Stimulated activated CD4-positive, alpha-beta T cell treated with anti-CD3 and anti-CD28 coated beads, Interleukin-12 subunit alpha, Interleukin-12 subunit beta, amount 100 ng/mL, for 24 hours (primary cell): ENCODE results near the gene DIP2B.

Source experiments
- DNase-seq, 2 experiments: peaks; one replicate each; pipeline ENCODE4 v3.0.0-alpha.2; 2020; ENCODE audit warnings: low read depth in 2 of 2

The DIP2B gene

GRCh38 chr12:50636505-50636904, 131.7 kb downstream of the DIP2B start:
- no peak for DNase-seq

- DNase-seq, result no peak
Measured at GRCh38 chr12:50637870-50638481, 133.2 kb downstream of the DIP2B start.

GRCh38 chr12:50638482-50638880, 133.7 kb downstream of the DIP2B start:
- DNase-seq, result no peak

- DNase-seq, result no peak
Measured at GRCh38 chr12:50639721-50640120, 134.9 kb downstream of the DIP2B start.

- DNase-seq, result no peak
Measured at GRCh38 chr12:50640321-50640939, 135.6 kb downstream of the DIP2B start.

- DNase-seq, result no peak
Measured at GRCh38 chr12:50641566-50641965, 136.8 kb downstream of the DIP2B start.

- no peak for DNase-seq
Measured at GRCh38 chr12:50642035-50642451, 137.3 kb downstream of the DIP2B start.

- no peak for DNase-seq
Measured at GRCh38 chr12:50642761-50643160, 138.0 kb downstream of the DIP2B start.

- DNase-seq, result no peak
Measured at GRCh38 chr12:50647031-50647430, 142.2 kb downstream of the DIP2B start.

GRCh38 chr12:50647479-50647878, 142.7 kb downstream of the DIP2B start:
- no peak for DNase-seq

GRCh38 chr12:50650285-50650684, 145.5 kb downstream of the DIP2B start:
- no peak for DNase-seq

GRCh38 chr12:50655374-50655921, 150.7 kb downstream of the DIP2B start:
- no peak for DNase-seq

- DNase-seq, result no peak
Measured at GRCh38 chr12:50659260-50659659, 154.5 kb downstream of the DIP2B start.

GRCh38 chr12:50659690-50660424, 155.1 kb downstream of the DIP2B start:
- DNase-seq, result no peak

GRCh38 chr12:50660425-50660822, 155.6 kb downstream of the DIP2B start:
- DNase-seq, result no peak

- no peak for DNase-seq
Measured at GRCh38 chr12:50661300-50662115, 156.7 kb downstream of the DIP2B start.

- DNase-seq, result no peak
Measured at GRCh38 chr12:50662116-50662510, 157.3 kb downstream of the DIP2B start.

GRCh38 chr12:50665170-50665569, 160.4 kb downstream of the DIP2B start:
- DNase-seq, result no peak

- DNase-seq, result no peak
Measured at GRCh38 chr12:50665609-50666008, 160.8 kb downstream of the DIP2B start.

GRCh38 chr12:50666023-50666422, 161.2 kb downstream of the DIP2B start:
- DNase-seq, result no peak

GRCh38 chr12:50672158-50672557, 167.4 kb downstream of the DIP2B start:
- DNase-seq, result no peak

GRCh38 chr12:50676756-50677155, 172.0 kb downstream of the DIP2B start:
- no peak for DNase-seq
